SK-N-SH (cell line): ENCODE data around the gene GPR152. TPM values are rescaled to one million over a fixed set of nuclear protein-coding genes. Genes with fewer than 3 reads are reported as not detected.
"Not testable (repeated sequence)": the region's sequence is repeated elsewhere in the genome, so short reads cannot be mapped to it uniquely, and the experiment has no call there.

ENCODE experiments used
- CTCF ChIA-PET: fragments of 300-600, 350-600 bp; formaldehyde crosslinking; extraction: SDS; loops from one replicate; lab custom pipeline; 2021; lab: Yijun Ruan, JAX
- POLR2A ChIA-PET: fragments of 350-600 bp; sonication (Branson Sonifier 250); formaldehyde crosslinking; extraction: SDS; loops from one replicate; lab custom pipeline; 2020; ENCODE audit warnings: antibody characterized with exemption, inconsistent platforms; lab: Yijun Ruan, JAX
- DNase-seq: peaks from one replicate; pipeline ENCODE4 v3.0.0; 2012
- H2AFZ ChIP-seq: fragments of 200-600 bp; sonication (generic); 2 replicates; pipeline ENCODE4 v1.8.1; 2016; ENCODE audit warnings: antibody characterized with exemption, mild to moderate bottlenecking, low read depth
- H3F3A ChIP-seq: fragments of 200-600 bp; sonication (generic); replicated peaks from 2 replicates; pipeline ENCODE3; 2016; ENCODE audit warnings: antibody characterized with exemption, mild to moderate bottlenecking; ENCODE audit not compliant: insufficient read depth
- H3K27ac ChIP-seq, 2 experiments: fragments of 200-500 bp in 1 of 2; fragments of 200-600 bp in 1 of 2; sonication (Bioruptor generic) in 1 of 2; sonication (generic), shearing (Covaris generic) in 1 of 2; 2 replicates each; pipeline versions ENCODE4 v1.5.1 to v1.6.1; 2014 to 2016; ENCODE audit warnings: low read depth in 2 of 2, inconsistent platforms in 1 of 2, low read length in 1 of 2, mild to moderate bottlenecking in 1 of 2, mixed read lengths in 1 of 2
- H3K27me3 ChIP-seq: fragments of 200-600 bp; sonication (generic), shearing (Covaris generic); 2 replicates; pipeline ENCODE4 v1.6.1; 2016; ENCODE audit warnings: mixed run types; ENCODE audit not compliant: insufficient read depth
- H3K36me3 ChIP-seq, 2 experiments: fragments of 200-500 bp in 1 of 2; fragments of 200-600 bp in 1 of 2; sonication (Bioruptor generic) in 1 of 2; sonication (generic) in 1 of 2; replicated peaks in 1 of 2; 2 replicates each; pipeline versions ENCODE3 to v1.5.1; 2014 to 2016; ENCODE audit warnings: low read length in 1 of 2, mild to moderate bottlenecking in 1 of 2; ENCODE audit not compliant: insufficient read depth in 2 of 2, control insufficient read depth in 1 of 2
- H3K4me1 ChIP-seq, 2 experiments: fragments of 200-500 bp in 1 of 2; fragments of 200-600 bp in 1 of 2; sonication (Bioruptor generic) in 1 of 2; sonication (generic), shearing (Covaris generic) in 1 of 2; 2 replicates each; pipeline versions ENCODE4 v1.5.1 to v1.6.1; 2014 to 2016; ENCODE audit warnings: low read depth in 1 of 2, low read length in 1 of 2, mixed run types in 1 of 2; ENCODE audit not compliant: insufficient read depth in 2 of 2, control insufficient read depth in 1 of 2
- H3K4me2 ChIP-seq: fragments of 200-600 bp; sonication (generic), shearing (Covaris generic); 2 replicates; pipeline ENCODE4 v1.6.1; 2017; ENCODE audit warnings: mixed run types
- H3K4me3 ChIP-seq, 2 experiments: fragments of 200-500 bp in 1 of 2; fragments of 200-600 bp in 1 of 2; sonication (Bioruptor generic) in 1 of 2; sonication (generic), shearing (Covaris generic) in 1 of 2; 2 replicates each; pipeline versions ENCODE4 v1.5.1 to v1.8.1; 2014 to 2016; ENCODE audit warnings: low read depth in 2 of 2, inconsistent platforms in 1 of 2, low read length in 1 of 2, mild to moderate bottlenecking in 1 of 2, mixed read lengths in 1 of 2, moderate library complexity in 1 of 2
- H3K79me2 ChIP-seq: fragments of 200-600 bp; sonication (generic); 2 replicates; pipeline ENCODE4 v1.8.1; 2017; ENCODE audit warnings: mild to moderate bottlenecking; ENCODE audit not compliant: insufficient read depth
- H3K9ac ChIP-seq: fragments of 200-600 bp; sonication (generic); 2 replicates; pipeline ENCODE4 v1.6.1; 2017; ENCODE audit warnings: mixed run types
- H3K9me2 ChIP-seq: fragments of 200-600 bp; sonication (generic); 2 replicates; pipeline ENCODE4 v1.6.1; 2017; ENCODE audit warnings: mixed run types
- H3K9me3 ChIP-seq: fragments of 200-600 bp; sonication (generic); 2 replicates; pipeline ENCODE4 v1.6.1; 2017; ENCODE audit warnings: mixed run types, mild to moderate bottlenecking, moderate library complexity
- H4K20me1 ChIP-seq: fragments of 200-600 bp; sonication (generic); 2 replicates; pipeline ENCODE4 v1.6.1; 2017; ENCODE audit warnings: mild to moderate bottlenecking, mixed run types; ENCODE audit not compliant: insufficient read depth
- EZH2phosphoT487 ChIP-seq: fragments of 200-600 bp; sonication (generic); IDR thresholded peaks from 2 replicates; pipeline ENCODE4 v1.6.1; 2017; ENCODE audit warnings: low read depth, mixed run types, mild to moderate bottlenecking, antibody characterized with exemption, moderate library complexity, borderline replicate concordance
- FOXM1 ChIP-seq: IDR thresholded peaks from 2 replicates; pipeline ENCODE4 v1.4.0; 2012; ENCODE audit warnings: low read depth, mild to moderate bottlenecking
- PBX3 ChIP-seq: IDR thresholded peaks from 2 replicates; pipeline ENCODE4; 2012
- POLR2AphosphoS5 ChIP-seq: IDR thresholded peaks from 2 replicates; pipeline ENCODE4 v1.6.1; 2012; ENCODE audit warnings: low read depth, low read length
- RAD21 ChIP-seq: IDR thresholded peaks from 2 replicates; pipeline ENCODE4 v1.6.1; 2012; ENCODE audit warnings: mild to moderate bottlenecking, low read length
- RXRA ChIP-seq: IDR thresholded peaks from 2 replicates; pipeline ENCODE4 v1.4.0; 2012; ENCODE audit warnings: low read depth, mild to moderate bottlenecking, borderline replicate concordance
- SIN3A ChIP-seq: IDR thresholded peaks from 2 replicates; pipeline ENCODE4 v1.6.1; 2012; ENCODE audit warnings: low read depth, mild to moderate bottlenecking, low read length, moderate library complexity, borderline replicate concordance
- SMC3 ChIP-seq: IDR thresholded peaks from 2 replicates; pipeline ENCODE4 v1.6.1; 2012; ENCODE audit warnings: low read depth, low read length, improper control_type of control experiment
- TAF1 ChIP-seq: IDR thresholded peaks from 2 replicates; pipeline ENCODE4 v1.6.1; 2012; ENCODE audit warnings: low read depth, mild to moderate bottlenecking, low read length, moderate library complexity, borderline replicate concordance
- TCF12 ChIP-seq: IDR thresholded peaks from 2 replicates; pipeline ENCODE4 v1.4.0; 2012
- USF1 ChIP-seq: IDR thresholded peaks from 2 replicates; pipeline ENCODE4 v1.4.0; 2012; ENCODE audit warnings: low read depth, borderline replicate concordance
- YY1 ChIP-seq: IDR thresholded peaks from 2 replicates; pipeline ENCODE4 v1.4.0; 2012; ENCODE audit warnings: low read depth, mild to moderate bottlenecking
- WGBS: methylation state at CpG from one replicate; pipeline ENCODE4 v1.1.6; 2017; ENCODE audit warnings: low lambda C conversion rate; 5-methylcytosine and 5-hydroxymethylcytosine counted together
- polyA plus RNA-seq, 3 experiments: library from polyadenylated mRNA; depleted of rRNA; stranded (reverse); fragments of >200 nt; gene quantifications; 2 replicates each; pipeline ENCODE4 v1.2.3, GENCODE V29; 2012

GPR152 gene
- polyA plus RNA-seq, 1 of the 3 experiments (the other 2 are of a cell fraction), result not detected

DNA sequence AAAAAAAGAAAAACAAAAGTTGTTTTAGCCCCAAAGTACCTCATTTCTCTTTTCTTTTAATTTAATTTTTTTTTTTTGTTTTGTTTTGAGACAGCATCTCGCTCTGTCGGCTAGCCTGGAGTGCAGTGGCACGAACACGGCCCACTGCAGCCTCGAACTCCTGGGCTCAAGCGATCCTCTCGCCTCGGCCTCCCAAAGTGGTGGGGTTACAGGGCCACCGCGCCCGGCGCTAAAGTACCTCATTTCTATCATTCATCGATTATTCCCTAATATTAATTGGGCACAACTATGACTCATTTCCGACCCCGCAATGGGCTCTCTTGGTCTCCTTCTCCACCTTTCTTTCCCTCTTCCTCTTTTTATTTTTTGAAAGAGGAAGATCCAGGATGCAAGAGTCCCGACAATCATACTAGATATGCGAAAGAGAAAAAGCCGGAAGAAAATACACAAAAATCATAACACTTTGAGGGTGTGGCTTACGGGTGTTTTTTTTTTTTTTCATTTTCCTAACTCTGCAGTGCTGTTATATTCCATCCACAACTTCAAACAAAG lies 29.8 kb upstream of the GPR152 start:
- H3K9me2 ChIP-seq, result no peaks in the 10 kb centered on the region
- peaks cover 7% of the 10 kb centered on the region for H3F3A ChIP-seq
- peak overlapping the region; percentile 55 for H3K9ac ChIP-seq
- DNase-seq, result no peak
- H3K4me2 ChIP-seq, result peak overlapping the region; percentile 79
- peak overlapping the region; percentile 65 to 87; a peak in 3 of 4 replicates for H3K27ac ChIP-seq
- ChIA-PET POLR2A (interaction anchor here (1.4 kb wide), 1 partner anchor 13 kb away, joined by 6 read pairs; the partner anchor contains the start of gene TMEM134), CTCF (interaction anchor here (0.8 to 1.1 kb wide), 2 partner anchors 131 to 136 kb away, joined by 3 read pairs; no protein-coding TSS in a partner anchor)
- H3K9me3 ChIP-seq, result no peaks in the 10 kb centered on the region
- H3K36me3 ChIP-seq, result no peaks in the 10 kb centered on the region
- peak overlapping the region; percentile 99 for H2AFZ ChIP-seq
- WGBS, result 31% methylated on average over 19 of the region's 19 CpGs
- no peak for TF ChIP-seq SIN3A
- TF ChIP-seq TAF1, result no peak
- no peak for TF ChIP-seq TCF12
- TF ChIP-seq FOXM1, result no peak
- no peak for TF ChIP-seq PBX3
- no peak for TF ChIP-seq SMC3
- TF ChIP-seq RXRA, result no peak
- TF ChIP-seq USF1, result no peak
- no peak for TF ChIP-seq EZH2phosphoT487
- TF ChIP-seq POLR2AphosphoS5, result no peak
- TF ChIP-seq RAD21, result no peak
- no peak for TF ChIP-seq YY1
- no peaks in the 10 kb centered on the region; the same call in 1 of the 2 replicates for H3K27me3 ChIP-seq
- H3K4me1 ChIP-seq, result peaks cover 6 to 17% of the 10 kb centered on the region in 2 experiments; a peak in 3 of 4 replicates
- peaks cover 25% of the 10 kb centered on the region for H3K79me2 ChIP-seq
- H4K20me1 ChIP-seq, result no peaks in the 10 kb centered on the region
- H3K4me3 ChIP-seq, result peak overlapping the region; percentile 54 to 62

DNA sequence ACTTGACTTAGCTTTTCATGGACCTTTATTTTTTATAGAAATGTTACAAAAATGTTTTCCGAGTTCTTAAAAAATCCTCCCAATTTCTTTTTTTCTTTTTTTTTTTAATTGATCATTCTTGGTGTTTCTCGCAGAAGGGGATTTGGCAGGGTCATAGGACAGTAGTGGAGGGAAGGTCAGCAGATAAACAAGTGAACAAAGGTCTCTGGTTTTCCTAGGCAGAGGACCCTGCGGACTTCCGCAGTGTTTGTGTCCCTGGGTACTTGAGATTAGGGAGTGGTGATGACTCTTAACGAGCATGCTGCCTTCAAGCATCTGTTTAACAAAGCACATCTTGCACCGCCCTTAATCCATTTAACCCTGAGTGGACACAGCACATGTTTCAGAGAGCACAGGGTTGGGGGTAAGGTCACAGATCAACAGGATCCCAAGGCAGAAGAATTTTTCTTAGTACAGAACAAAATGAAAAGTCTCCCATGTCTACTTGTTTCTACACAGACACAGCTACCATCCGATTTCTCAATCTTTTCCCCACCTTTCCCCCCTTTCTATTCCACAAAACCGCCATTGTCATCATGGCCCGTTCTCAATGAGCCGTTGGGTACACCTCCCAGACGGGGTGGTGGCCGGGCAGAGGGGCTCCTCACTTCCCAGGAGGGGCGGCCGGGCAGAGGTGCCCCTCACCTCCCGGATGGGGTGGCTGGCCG lies 25.0 kb upstream of the GPR152 start:
- H3K36me3 ChIP-seq, H3F3A ChIP-seq, H3K9ac ChIP-seq, H4K20me1 ChIP-seq, H3K4me2 ChIP-seq, H3K27me3 ChIP-seq, H3K9me3 ChIP-seq, H3K27ac ChIP-seq, H3K79me2 ChIP-seq, DNase-seq, H3K4me1 ChIP-seq, H3K4me3 ChIP-seq, H3K9me2 ChIP-seq, H2AFZ ChIP-seq: not testable (repeated sequence)
- CTCF ChIA-PET, result interaction anchor here (1.2 to 1.4 kb wide), 2 partner anchors 88 to 95 kb away, joined by 3 read pairs; no protein-coding TSS in a partner anchor
- POLR2A ChIA-PET, result interaction anchor here (0.7 kb wide), 1 partner anchor 24 kb away, joined by 4 read pairs; no protein-coding TSS in a partner anchor
- 67% methylated on average over 14 of the region's 16 CpGs for WGBS

DNA sequence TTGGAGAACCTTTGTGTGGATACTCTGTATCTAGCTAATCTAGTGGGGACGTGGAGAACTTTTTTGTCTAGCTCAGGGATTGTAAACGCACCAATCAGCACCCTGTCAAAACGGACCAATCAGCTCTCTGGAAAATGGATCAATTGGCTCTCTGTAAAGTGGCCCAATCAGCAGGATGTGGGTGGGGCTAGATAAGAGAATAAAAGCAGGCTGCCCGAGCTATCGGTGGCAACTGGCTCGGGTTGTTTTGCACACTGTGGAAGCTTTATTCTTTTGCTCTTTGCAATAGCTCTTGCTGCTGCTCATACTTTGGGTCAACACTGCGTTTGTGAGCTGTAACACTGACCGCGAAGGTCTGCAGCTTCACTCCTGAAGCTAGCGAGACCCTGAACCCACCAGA lies 24.2 kb upstream of the GPR152 start:
- H3K27me3 ChIP-seq, H3K36me3 ChIP-seq, DNase-seq, H3K27ac ChIP-seq, H2AFZ ChIP-seq, H3K9me2 ChIP-seq, H3K4me3 ChIP-seq, H3F3A ChIP-seq, H3K79me2 ChIP-seq, H3K4me1 ChIP-seq, H3K9ac ChIP-seq, H3K4me2 ChIP-seq, H3K9me3 ChIP-seq, H4K20me1 ChIP-seq: not testable (repeated sequence)
- WGBS, result 78% methylated on average over 10 of the region's 10 CpGs
- ChIA-PET CTCF (interaction anchor here (1.2 to 1.5 kb wide), 3 partner anchors 87 to 131 kb away, joined by 3 read pairs; no protein-coding TSS in a partner anchor), POLR2A (interaction anchor here (0.7 kb wide), 1 partner anchor 25 kb away, joined by 4 read pairs; no protein-coding TSS in a partner anchor)
